ENCODE measurements around the gene FRMD5. TPM values are rescaled to one million over a fixed set of nuclear protein-coding genes. Genes with fewer than 3 reads are reported as not detected.
"Not testable (repeated sequence)": the region's sequence is repeated elsewhere in the genome, so short reads cannot be mapped to it uniquely, and the experiment has no call there.

Gene FRMD5
- total and polyA plus RNA-seq, 2 donors (not counting 1 experiment from before 2014, with no cell fraction given), result not detected

DNA sequence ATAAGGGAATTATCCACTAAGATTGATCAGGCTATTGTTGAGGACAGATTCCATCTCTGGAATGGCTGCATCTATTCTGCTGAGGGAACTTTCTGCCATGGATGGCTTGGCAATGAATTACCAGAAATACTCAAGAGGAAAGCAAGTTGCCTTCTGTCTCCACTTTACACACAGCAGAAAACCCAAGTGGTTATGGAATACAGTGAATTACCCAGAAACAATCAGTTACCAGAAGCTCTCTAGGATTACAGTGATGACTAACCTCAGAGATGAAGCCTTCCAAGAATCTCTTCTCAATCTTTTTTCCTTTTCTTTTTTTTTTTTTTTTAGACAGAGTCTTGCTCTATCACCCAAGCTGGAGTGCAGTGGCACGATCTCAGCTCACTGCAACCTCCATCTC lies 185.0 kb downstream of the FRMD5 start:
- TF ChIP-seq, protein P1, sequence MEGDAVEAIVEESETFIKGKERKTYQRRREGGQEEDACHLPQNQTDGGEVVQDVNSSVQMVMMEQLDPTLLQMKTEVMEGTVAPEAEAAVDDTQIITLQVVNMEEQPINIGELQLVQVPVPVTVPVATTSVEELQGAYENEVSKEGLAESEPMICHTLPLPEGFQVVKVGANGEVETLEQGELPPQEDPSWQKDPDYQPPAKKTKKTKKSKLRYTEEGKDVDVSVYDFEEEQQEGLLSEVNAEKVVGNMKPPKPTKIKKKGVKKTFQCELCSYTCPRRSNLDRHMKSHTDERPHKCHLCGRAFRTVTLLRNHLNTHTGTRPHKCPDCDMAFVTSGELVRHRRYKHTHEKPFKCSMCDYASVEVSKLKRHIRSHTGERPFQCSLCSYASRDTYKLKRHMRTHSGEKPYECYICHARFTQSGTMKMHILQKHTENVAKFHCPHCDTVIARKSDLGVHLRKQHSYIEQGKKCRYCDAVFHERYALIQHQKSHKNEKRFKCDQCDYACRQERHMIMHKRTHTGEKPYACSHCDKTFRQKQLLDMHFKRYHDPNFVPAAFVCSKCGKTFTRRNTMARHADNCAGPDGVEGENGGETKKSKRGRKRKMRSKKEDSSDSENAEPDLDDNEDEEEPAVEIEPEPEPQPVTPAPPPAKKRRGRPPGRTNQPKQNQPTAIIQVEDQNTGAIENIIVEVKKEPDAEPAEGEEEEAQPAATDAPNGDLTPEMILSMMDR (IDR thresholded peaks at IDR 0.05), result no peak
- TF ChIP-seq EZH2 (IDR thresholded peaks at IDR 0.05; ENCODE audit: borderline replicate concordance, insufficient read depth, low read depth, low read length, poor library complexity, severe bottlenecking), result no peak
- intact Hi-C loops (cut with micrococcal nuclease), result no loop called here
- ChIA-PET CTCF (no interaction called here), POLR2A (no interaction called here)
- no peaks in the 10 kb centered on the region for H4K20me1 ChIP-seq (ENCODE audit: control insufficient read depth, insufficient read depth, low read length, poor library complexity, severe bottlenecking)
- no peak overlapping the region for H3K27ac Mint-ChIP-seq
- H3K4me3 Mint-ChIP-seq, result no peak overlapping the region
- no peak overlapping the region for H2AFZ ChIP-seq (ENCODE audit: insufficient read depth, low read depth, low read length, poor library complexity, severe bottlenecking)
- H3K79me2 ChIP-seq (ENCODE audit: control insufficient read depth, insufficient read depth, low read length), result no peaks in the 10 kb centered on the region
- H3K27me3 ChIP-seq (replicated peaks in 1 of 4; ENCODE audit: control extremely low read depth in 1 of 4, control insufficient read depth in 3 of 4, insufficient read depth in 4 of 4, low read length in 3 of 4), result peaks cover 0 to 3% (median 0%) of the 10 kb centered on the region in 4 experiments
- no peaks in the 10 kb centered on the region for H3K9me3 Mint-ChIP-seq (ENCODE audit: insufficient read depth)
- no peaks in the 10 kb centered on the region for H3K36me3 ChIP-seq (replicated peaks in 1 of 2; ENCODE audit: control extremely low read depth in 1 of 2, control insufficient read depth in 1 of 2, extremely low read depth in 1 of 2, insufficient read depth in 2 of 2, low read length in 1 of 2)
- no peak for ATAC-seq (ENCODE audit: low read depth)
- H3K9ac ChIP-seq (ENCODE audit: low read length), result no peak overlapping the region
- no peak overlapping the region for H3K4me2 ChIP-seq (replicated peaks; ENCODE audit: low read depth, low read length, poor library complexity, severe bottlenecking)
- H3K9me3 ChIP-seq (ENCODE audit: control extremely low read depth in 1 of 3, control insufficient read depth in 2 of 3, insufficient read depth in 1 of 3, low read length in 2 of 3), result no peaks in the 10 kb centered on the region
- H3K4me1 ChIP-seq (ENCODE audit: control insufficient read depth in 2 of 2, insufficient read depth in 2 of 2, low read length in 2 of 2), result no peaks in the 10 kb centered on the region
- H3K4me1 Mint-ChIP-seq, result no peaks in the 10 kb centered on the region
- no peak overlapping the region for H3K4me3 ChIP-seq (ENCODE audit: control extremely low read depth in 1 of 5, extremely low read depth in 1 of 5, insufficient read depth in 1 of 5, low read depth in 2 of 5, low read length in 4 of 5)
- H3K27ac ChIP-seq (ENCODE audit: low read length in 2 of 2), result no peak overlapping the region
- no CpG with 5 or more reads among the region's 1 CpG for WGBS (ENCODE audit: insufficient coverage)
- no peak for DNase-seq
- H3K27me3 Mint-ChIP-seq, result peaks cover 33% of the 10 kb centered on the region

DNA sequence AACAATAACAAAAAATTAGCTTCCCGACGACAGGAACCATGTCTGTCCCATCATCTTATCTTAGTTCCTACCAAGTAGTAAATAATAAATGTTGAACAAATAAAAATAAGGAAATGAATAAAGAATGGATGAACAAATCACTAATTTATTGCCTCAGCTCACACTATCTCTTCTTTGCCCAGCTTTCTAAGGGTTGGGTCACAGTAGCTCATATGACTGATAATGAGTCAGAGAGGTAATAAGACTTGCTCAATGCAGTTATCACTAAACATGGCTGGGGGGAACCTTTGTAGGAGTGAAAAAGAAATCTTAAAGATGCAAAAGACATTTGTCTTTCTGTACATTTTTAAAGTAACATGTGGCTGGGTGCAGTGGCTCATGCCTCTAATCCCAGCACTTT lies 186.0 kb downstream of the FRMD5 start:
- ATAC-seq (ENCODE audit: low read depth) (no peak), DNase-seq (no peak)
- no peak overlapping the region for H3K4me3 Mint-ChIP-seq
- H2AFZ ChIP-seq (ENCODE audit: insufficient read depth, low read depth, low read length, poor library complexity, severe bottlenecking), result no peak overlapping the region
- no peak overlapping the region for H3K27ac ChIP-seq (ENCODE audit: low read length in 2 of 2)
- H3K27ac Mint-ChIP-seq, result no peak overlapping the region
- CTCF ChIA-PET, result interaction anchor here (0.6 kb wide), 1 partner anchor 1208 kb away, joined by 4 read pairs; no protein-coding TSS in a partner anchor
- H3K4me2 ChIP-seq (replicated peaks; ENCODE audit: low read depth, low read length, poor library complexity, severe bottlenecking), result no peak overlapping the region
- H3K9me3 Mint-ChIP-seq (ENCODE audit: insufficient read depth), result no peaks in the 10 kb centered on the region
- H3K9ac ChIP-seq (ENCODE audit: low read length), result no peak overlapping the region
- H3K4me3 ChIP-seq (ENCODE audit: control extremely low read depth in 1 of 5, extremely low read depth in 1 of 5, insufficient read depth in 1 of 5, low read depth in 2 of 5, low read length in 4 of 5), result no peak overlapping the region
- TF ChIP-seq, protein P1 (IDR thresholded peaks at IDR 0.05), result no peak
- no peak for TF ChIP-seq EZH2 (IDR thresholded peaks at IDR 0.05; ENCODE audit: borderline replicate concordance, insufficient read depth, low read depth, low read length, poor library complexity, severe bottlenecking)
- H3K4me1 Mint-ChIP-seq, result no peaks in the 10 kb centered on the region
- POLR2A ChIA-PET, result no interaction called here
- H3K27me3 Mint-ChIP-seq, result peaks cover 32% of the 10 kb centered on the region
- WGBS (ENCODE audit: insufficient coverage), result no CpG with 5 or more reads among the region's 2 CpGs
- H3K27me3 ChIP-seq (replicated peaks in 1 of 4; ENCODE audit: control extremely low read depth in 1 of 4, control insufficient read depth in 3 of 4, insufficient read depth in 4 of 4, low read length in 3 of 4), result peaks cover 0 to 3% (median 0%) of the 10 kb centered on the region in 4 experiments
- intact Hi-C loops (cut with micrococcal nuclease), result no loop called here
- H3K79me2 ChIP-seq (ENCODE audit: control insufficient read depth, insufficient read depth, low read length), result no peaks in the 10 kb centered on the region
- no peaks in the 10 kb centered on the region for H3K9me3 ChIP-seq (ENCODE audit: control extremely low read depth in 1 of 3, control insufficient read depth in 2 of 3, insufficient read depth in 1 of 3, low read length in 2 of 3)
- no peaks in the 10 kb centered on the region for H3K4me1 ChIP-seq (ENCODE audit: control insufficient read depth in 2 of 2, insufficient read depth in 2 of 2, low read length in 2 of 2)
- no peaks in the 10 kb centered on the region for H3K36me3 ChIP-seq (replicated peaks in 1 of 2; ENCODE audit: control extremely low read depth in 1 of 2, control insufficient read depth in 1 of 2, extremely low read depth in 1 of 2, insufficient read depth in 2 of 2, low read length in 1 of 2)
- H4K20me1 ChIP-seq (ENCODE audit: control insufficient read depth, insufficient read depth, low read length, poor library complexity, severe bottlenecking), result no peaks in the 10 kb centered on the region

DNA sequence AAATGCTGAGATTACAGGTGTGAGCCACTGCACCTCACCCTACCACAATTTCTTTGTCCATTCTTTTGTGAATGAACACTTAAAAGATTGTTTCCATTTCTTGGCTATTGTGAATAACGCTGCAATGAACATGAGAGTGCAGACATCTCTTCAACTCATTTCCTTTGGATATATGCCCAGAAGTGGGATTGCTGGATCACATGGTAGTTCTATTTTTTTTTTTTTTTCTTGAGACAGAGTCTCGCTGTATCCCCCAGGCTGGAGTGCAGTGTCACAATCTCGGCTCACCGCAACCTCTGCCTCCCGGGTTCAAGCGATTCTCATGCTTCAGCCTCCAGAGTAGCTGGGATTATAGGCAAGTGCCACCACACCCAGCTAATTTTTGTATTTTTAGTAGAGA lies 194.8 kb downstream of the FRMD5 start:
- H3K36me3 ChIP-seq (replicated peaks in 1 of 2; ENCODE audit: control extremely low read depth in 1 of 2, control insufficient read depth in 1 of 2, extremely low read depth in 1 of 2, insufficient read depth in 2 of 2, low read length in 1 of 2); POLR2A ChIA-PET; H3K27ac ChIP-seq (ENCODE audit: low read length in 2 of 2); CTCF ChIA-PET; H3K4me1 Mint-ChIP-seq; H3K9me3 ChIP-seq (ENCODE audit: control extremely low read depth in 1 of 3, control insufficient read depth in 2 of 3, insufficient read depth in 1 of 3, low read length in 2 of 3); intact Hi-C loops (cut with micrococcal nuclease); H3K4me3 Mint-ChIP-seq; H3K4me2 ChIP-seq (replicated peaks; ENCODE audit: low read depth, low read length, poor library complexity, severe bottlenecking); H3K27me3 ChIP-seq (replicated peaks in 1 of 4; ENCODE audit: control extremely low read depth in 1 of 4, control insufficient read depth in 3 of 4, insufficient read depth in 4 of 4, low read length in 3 of 4); ATAC-seq (ENCODE audit: low read depth); H3K4me3 ChIP-seq (ENCODE audit: control extremely low read depth in 1 of 5, extremely low read depth in 1 of 5, insufficient read depth in 1 of 5, low read depth in 2 of 5, low read length in 4 of 5); H3K27ac Mint-ChIP-seq; H2AFZ ChIP-seq (ENCODE audit: insufficient read depth, low read depth, low read length, poor library complexity, severe bottlenecking); H3K4me1 ChIP-seq (ENCODE audit: control insufficient read depth in 2 of 2, insufficient read depth in 2 of 2, low read length in 2 of 2); H3K9me3 Mint-ChIP-seq (ENCODE audit: insufficient read depth); H3K9ac ChIP-seq (ENCODE audit: low read length); H3K79me2 ChIP-seq (ENCODE audit: control insufficient read depth, insufficient read depth, low read length); DNase-seq; H4K20me1 ChIP-seq (ENCODE audit: control insufficient read depth, insufficient read depth, low read length, poor library complexity, severe bottlenecking): not testable (repeated sequence)
- peaks cover 14% of the 10 kb centered on the region for H3K27me3 Mint-ChIP-seq
- WGBS (ENCODE audit: insufficient coverage), result 20% methylated on average over 2 of the region's 6 CpGs
